Measurements from ENCODE around the gene EIF4A3.

DNA sequence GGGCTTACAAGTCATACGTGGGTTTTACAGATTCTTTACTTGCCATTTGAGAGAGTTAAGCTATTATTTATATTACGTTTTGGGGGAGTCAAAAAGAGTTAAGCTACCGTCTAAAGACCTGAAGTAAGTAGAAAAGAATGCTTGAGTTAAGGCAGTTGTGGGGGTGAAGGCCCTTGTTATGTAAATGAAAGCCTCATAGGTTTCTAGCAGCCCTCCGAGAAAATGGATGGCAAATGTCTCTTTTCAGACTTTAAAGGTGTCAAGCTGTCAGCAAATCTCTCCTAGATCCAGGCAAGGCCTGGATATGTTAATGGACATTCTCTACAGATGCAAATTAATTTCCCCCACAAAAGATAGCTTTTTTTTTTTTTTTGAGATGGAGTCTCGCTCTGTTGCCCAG, 7.2 kb upstream of the EIF4A3 start:
- TF ChIP-seq ZFP30 (CRISPR knock-in tag; IDR thresholded peaks at IDR 0.05): no peak
- no peak for TF ChIP-seq ZNF70 (CRISPR knock-in tag; IDR thresholded peaks at IDR 0.05)
- TF ChIP-seq ISL1 (CRISPR knock-in tag; IDR thresholded peaks at IDR 0.05): no peak
- TF ChIP-seq, protein P1, sequence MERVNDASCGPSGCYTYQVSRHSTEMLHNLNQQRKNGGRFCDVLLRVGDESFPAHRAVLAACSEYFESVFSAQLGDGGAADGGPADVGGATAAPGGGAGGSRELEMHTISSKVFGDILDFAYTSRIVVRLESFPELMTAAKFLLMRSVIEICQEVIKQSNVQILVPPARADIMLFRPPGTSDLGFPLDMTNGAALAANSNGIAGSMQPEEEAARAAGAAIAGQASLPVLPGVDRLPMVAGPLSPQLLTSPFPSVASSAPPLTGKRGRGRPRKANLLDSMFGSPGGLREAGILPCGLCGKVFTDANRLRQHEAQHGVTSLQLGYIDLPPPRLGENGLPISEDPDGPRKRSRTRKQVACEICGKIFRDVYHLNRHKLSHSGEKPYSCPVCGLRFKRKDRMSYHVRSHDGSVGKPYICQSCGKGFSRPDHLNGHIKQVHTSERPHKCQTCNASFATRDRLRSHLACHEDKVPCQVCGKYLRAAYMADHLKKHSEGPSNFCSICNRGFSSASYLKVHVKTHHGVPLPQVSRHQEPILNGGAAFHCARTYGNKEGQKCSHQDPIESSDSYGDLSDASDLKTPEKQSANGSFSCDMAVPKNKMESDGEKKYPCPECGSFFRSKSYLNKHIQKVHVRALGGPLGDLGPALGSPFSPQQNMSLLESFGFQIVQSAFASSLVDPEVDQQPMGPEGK (CRISPR knock-in tag; IDR thresholded peaks at IDR 0.05; ENCODE audit: borderline replicate concordance): no peak
- no peak for TF ChIP-seq TCF4 (CRISPR knock-in tag; IDR thresholded peaks at IDR 0.05; ENCODE audit: borderline replicate concordance)
- no peak for TF ChIP-seq GLIS3 (CRISPR knock-in tag; IDR thresholded peaks at IDR 0.05)
- no peak for TF ChIP-seq ZC3H10 (CRISPR knock-in tag; IDR thresholded peaks at IDR 0.05)
- no peak for TF ChIP-seq ZNF565 (CRISPR knock-in tag; conservative IDR thresholded peaks at IDR 0.05; ENCODE audit: low read depth)
- TF ChIP-seq, protein P2, sequence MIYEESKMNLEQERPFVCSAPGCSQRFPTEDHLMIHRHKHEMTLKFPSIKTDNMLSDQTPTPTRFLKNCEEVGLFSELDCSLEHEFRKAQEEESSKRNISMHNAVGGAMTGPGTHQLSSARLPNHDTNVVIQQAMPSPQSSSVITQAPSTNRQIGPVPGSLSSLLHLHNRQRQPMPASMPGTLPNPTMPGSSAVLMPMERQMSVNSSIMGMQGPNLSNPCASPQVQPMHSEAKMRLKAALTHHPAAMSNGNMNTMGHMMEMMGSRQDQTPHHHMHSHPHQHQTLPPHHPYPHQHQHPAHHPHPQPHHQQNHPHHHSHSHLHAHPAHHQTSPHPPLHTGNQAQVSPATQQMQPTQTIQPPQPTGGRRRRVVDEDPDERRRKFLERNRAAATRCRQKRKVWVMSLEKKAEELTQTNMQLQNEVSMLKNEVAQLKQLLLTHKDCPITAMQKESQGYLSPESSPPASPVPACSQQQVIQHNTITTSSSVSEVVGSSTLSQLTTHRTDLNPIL (CRISPR knock-in tag; IDR thresholded peaks at IDR 0.05; ENCODE audit: low read depth): no peak

Data from SK-N-SH treated with all-trans-retinoic acid at 6 μM for 48 hours (cell line).